Left ventricle myocardium superior (tissue), 1 donor: ENCODE measurements around the gene ENOSF1. TPM values are rescaled to one million over a fixed set of nuclear protein-coding genes. Genes with fewer than 3 reads are reported as not detected.
"Not testable (repeated sequence)": the region's sequence is repeated elsewhere in the genome, so short reads cannot be mapped to it uniquely, and the experiment has no call there.

Experiments
- ATAC-seq: fragments of 200-7000 bp; cut with Tn5 transposase; one replicate; pipeline ENCODE4 v1.9.1; 2020; ENCODE audit warnings: mild to moderate bottlenecking, moderate library complexity
- DNase-seq: peaks from one replicate; pipeline ENCODE4 v3.0.0-alpha.2; 2020
- intact Hi-C: fragments of 100-400 bp; cut with micrococcal nuclease; formaldehyde crosslinking; loops from one replicate; pipeline ENCODE4 v1.11.0; 2022
- total RNA-seq: library from RNA; stranded (reverse); fragmentation: NEBNext Ultra II Directional; extraction: Animal tissue kit (Norgen Biotek cat#: 25700); gene quantifications from one replicate; pipeline ENCODE4 v1.2.1, GENCODE V29; 2021
- donor health status: DM: no; HTN: yes; CAD: no; lungs with severe emphysema.

ENOSF1 gene
- total RNA-seq, 1 donor from 2014 or later: 23.9 TPM

- intact Hi-C loops: no loop called here
- no peak for ATAC-seq
- DNase-seq: no peak
These were observed 1.8 kb downstream of the ENOSF1 start for GRCh38 chr18:710418-711300.

- DNase-seq: no peak
- ATAC-seq: peak; percentile 24
- intact Hi-C loops: no loop called here
These were observed 2.7 kb downstream of the ENOSF1 start for GRCh38 chr18:709771-710170.

- intact Hi-C loops: no loop called here
- DNase-seq (no peak), ATAC-seq (no peak)
These were observed 4.3 kb downstream of the ENOSF1 start for GRCh38 chr18:708096-708495.

GRCh38 chr18:706405-706804 lies 6.0 kb downstream of the ENOSF1 start:
- no peak for ATAC-seq
- no peak for DNase-seq
- intact Hi-C loops: no loop called here

GRCh38 chr18:703213-703967 lies 9.0 kb downstream of the ENOSF1 start:
- intact Hi-C loops: no loop called here
- DNase-seq: no peak
- no peak for ATAC-seq

GRCh38 chr18:697800-698199 lies 14.6 kb downstream of the ENOSF1 start:
- ATAC-seq (no peak), DNase-seq (no peak)
- intact Hi-C loops: no loop called here

- intact Hi-C loops: no loop called here
- DNase-seq (no peak), ATAC-seq (no peak)
These were observed 15.4 kb downstream of the ENOSF1 start for GRCh38 chr18:697012-697411.

- DNase-seq (no peak), ATAC-seq (peak; percentile 37)
- intact Hi-C loops: no loop called here
These were observed 18.8 kb downstream of the ENOSF1 start for GRCh38 chr18:693466-694187.

GRCh38 chr18:692824-693223 lies 19.6 kb downstream of the ENOSF1 start:
- DNase-seq (no peak), ATAC-seq (no peak)
- intact Hi-C loops: no loop called here

GRCh38 chr18:688323-688722 lies 24.1 kb downstream of the ENOSF1 start:
- intact Hi-C loops: no loop called here
- ATAC-seq (no peak), DNase-seq (no peak)

GRCh38 chr18:686339-687111 lies 25.9 kb downstream of the ENOSF1 start:
- DNase-seq: no peak
- intact Hi-C loops: no loop called here
- peak; percentile 34 for ATAC-seq

- intact Hi-C loops: no loop called here
- ATAC-seq (no peak), DNase-seq (no peak)
These were observed 27.0 kb downstream of the ENOSF1 start for GRCh38 chr18:685438-685837.

GRCh38 chr18:683531-683930 lies 28.9 kb downstream of the ENOSF1 start:
- no peak for ATAC-seq
- DNase-seq: no peak
- intact Hi-C loops: no loop called here

GRCh38 chr18:682833-683232 lies 29.6 kb downstream of the ENOSF1 start:
- ATAC-seq: no peak
- no peak for DNase-seq
- intact Hi-C loops: no loop called here

GRCh38 chr18:682416-682815 lies 30.0 kb downstream of the ENOSF1 start:
- intact Hi-C loops, ATAC-seq: not testable (repeated sequence)

GRCh38 chr18:681985-682384 lies 30.4 kb downstream of the ENOSF1 start:
- no peak for DNase-seq
- intact Hi-C loops: no loop called here
- no peak for ATAC-seq

More at GRCh38 chr18:682416-682815, 30.0 kb downstream of the ENOSF1 start:
- not testable (repeated sequence) for DNase-seq

- intact Hi-C loops: no loop called here
- DNase-seq: no peak
- ATAC-seq: no peak
These were observed 32.0 kb downstream of the ENOSF1 start for GRCh38 chr18:680392-680791.

GRCh38 chr18:679516-679915 lies 32.9 kb downstream of the ENOSF1 start:
- no peak for ATAC-seq
- intact Hi-C loops: no loop called here
- no peak for DNase-seq
